Spleen (tissue), 11 donors: ENCODE data around the gene QSOX1. TPM values are rescaled to one million over a fixed set of nuclear protein-coding genes. Genes with fewer than 3 reads are reported as not detected.

Experiments
- DNase-seq: peaks from one replicate; pipeline ENCODE4 v3.0.0-alpha.2; 2020
- H3K27ac ChIP-seq, 8 donors: fragments of 200-600 bp; sonication (generic) in 7 of 8; 1 replicate in 4 of 8; 2 replicates in 4 of 8; pipeline versions ENCODE4 v1.5.0 to v1.8.0; 2016 to 2021; ENCODE audit warnings: inconsistent platforms in 4 of 8, mild to moderate bottlenecking in 4 of 8, moderate library complexity in 1 of 8
- H3K27me3 ChIP-seq, 7 donors: fragments of 200-600 bp; sonication (generic) in 6 of 7; replicated peaks in 1 of 7; 1 replicate in 4 of 7; 2 replicates in 3 of 7; pipeline versions ENCODE4 v1.5.0 to v1.8.0; 2016 to 2021; ENCODE audit warnings: inconsistent platforms in 3 of 7, mild to moderate bottlenecking in 1 of 7
- H3K36me3 ChIP-seq, 6 donors: fragments of 200-600 bp; sonication (generic) in 5 of 6; 1 replicate in 4 of 6; 2 replicates in 2 of 6; pipeline versions ENCODE4 v1.5.0 to v1.8.0; 2016 to 2021; ENCODE audit warnings: inconsistent platforms in 2 of 6
- H3K4me1 ChIP-seq, 6 donors: fragments of 200-600 bp; sonication (generic) in 5 of 6; 1 replicate in 3 of 6; 2 replicates in 3 of 6; pipeline versions ENCODE4 v1.5.0 to v1.8.0; 2016 to 2021; ENCODE audit warnings: inconsistent platforms in 3 of 6
- H3K4me3 ChIP-seq, 8 donors: fragments of 200-600 bp; sonication (generic) in 7 of 8; 1 replicate in 4 of 8; 2 replicates in 4 of 8; pipeline versions ENCODE4 v1.5.0 to v1.8.0; 2016 to 2021; ENCODE audit warnings: inconsistent platforms in 4 of 8, mild to moderate bottlenecking in 4 of 8, moderate library complexity in 2 of 8
- H3K9me3 ChIP-seq, 8 donors: fragments of 200-600 bp; sonication (generic) in 7 of 8; 1 replicate in 4 of 8; 2 replicates in 4 of 8; pipeline versions ENCODE4 v1.5.0 to v1.8.0; 2016 to 2021; ENCODE audit warnings: inconsistent platforms in 4 of 8
- POLR2A ChIP-seq, 3 donors: fragments of 450-650 bp; IDR thresholded peaks; one replicate each; pipeline ENCODE4 v1.5.1; 2017; ENCODE audit warnings: antibody characterized with exemption in 3 of 3, mild to moderate bottlenecking in 1 of 3
- POLR2AphosphoS5 ChIP-seq, 3 donors: sonication (generic); formaldehyde crosslinking; IDR thresholded peaks; one replicate each; pipeline ENCODE4 v1.5.1; 2017; ENCODE audit warnings: antibody characterized with exemption in 3 of 3
- WGBS, 5 donors: extraction: QIAGEN DNeasy Blood & Tissue Kit in 3 of 5; methylation state at CpG; one replicate each; pipeline versions ENCODE4 v1.1.5 to v1.1.7; 2013 to 2018; 5-methylcytosine and 5-hydroxymethylcytosine counted together
- intact Hi-C: fragments of 100-400 bp; cut with DNase I; formaldehyde crosslinking; loops from one replicate; pipeline ENCODE4 v1.15.0; 2023; ENCODE audit warnings: low total_unique reads
- polyA plus RNA-seq, 3 donors: library from polyadenylated mRNA; stranded (reverse); fragments of 200-250 nt; gene quantifications; one replicate each; pipeline ENCODE4 v1.2.1, GENCODE V29; 2013
- total RNA-seq, 7 donors: library from RNA; depleted of rRNA in 3 of 7; stranded (reverse); fragments of >200 nt in 3 of 7; fragmentation: NEBNext Ultra II Directional in 4 of 7; extraction: Animal tissue kit (Norgen Biotek cat#: 25700) in 4 of 7; gene quantifications; one replicate each; pipeline versions ENCODE4 v1.1.0 to v1.2.1, GENCODE V29; 2016 to 2021
- TF ChIP-seq, protein P1 (sequence below), 11 experiments: fragments of 200-600 bp in 7 of 11; fragments of 450-650 bp in 4 of 11; sonication (generic) in 4 of 11; IDR thresholded peaks in 8 of 11; conservative IDR thresholded peaks in 3 of 11; 1 replicate in 7 of 11; 2 replicates in 4 of 11; pipeline versions ENCODE4 v1.4.0 to v1.8.0; 2016 to 2021; ENCODE audit warnings: antibody characterized with exemption in 11 of 11, inconsistent platforms in 4 of 11, mild to moderate bottlenecking in 1 of 11
- donor health status: healthy with polysubstance abuse.
- donor health status: DM: no; HTN: no; CAD: no; lungs with moderate emphysema.
- donor health status: DM: no; HTN: no; CAD: no.
- donor health status: Bipolar disorder and iron deficiency.
- donor health status: healthy.
- donor health status: DM: no; HTN: no; CAD: no.
- donor health status: DM: yes; HTN: yes; CAD: no.

The QSOX1 gene
- total and polyA plus RNA-seq, 10 donors = 35.2 to 78.9 (median 56.5) TPM

GRCh38 chr1:180157576-180158057 is 2.9 kb downstream of the QSOX1 start:
- Histone ChIP-seq H3K9me3 (no peaks in the 10 kb centered on the region), H3K27ac (peak overlapping the region in 3 of 8 donors; percentile 5 to 7 (median 6)), H3K27me3 (no peaks in the 10 kb centered on the region), H3K36me3 (no peaks in the 10 kb centered on the region), H3K4me3 (no peak overlapping the region), H3K4me1 (peaks cover 8 to 71% (median 31%) of the 10 kb centered on the region in 6 donors)
- intact Hi-C loops = no loop called here
- no peak for DNase-seq
- 96 to 100% (median 96%) methylated on average over 3 of the region's 3 CpGs for WGBS, 5 donors
- TF ChIP-seq, protein P1, sequence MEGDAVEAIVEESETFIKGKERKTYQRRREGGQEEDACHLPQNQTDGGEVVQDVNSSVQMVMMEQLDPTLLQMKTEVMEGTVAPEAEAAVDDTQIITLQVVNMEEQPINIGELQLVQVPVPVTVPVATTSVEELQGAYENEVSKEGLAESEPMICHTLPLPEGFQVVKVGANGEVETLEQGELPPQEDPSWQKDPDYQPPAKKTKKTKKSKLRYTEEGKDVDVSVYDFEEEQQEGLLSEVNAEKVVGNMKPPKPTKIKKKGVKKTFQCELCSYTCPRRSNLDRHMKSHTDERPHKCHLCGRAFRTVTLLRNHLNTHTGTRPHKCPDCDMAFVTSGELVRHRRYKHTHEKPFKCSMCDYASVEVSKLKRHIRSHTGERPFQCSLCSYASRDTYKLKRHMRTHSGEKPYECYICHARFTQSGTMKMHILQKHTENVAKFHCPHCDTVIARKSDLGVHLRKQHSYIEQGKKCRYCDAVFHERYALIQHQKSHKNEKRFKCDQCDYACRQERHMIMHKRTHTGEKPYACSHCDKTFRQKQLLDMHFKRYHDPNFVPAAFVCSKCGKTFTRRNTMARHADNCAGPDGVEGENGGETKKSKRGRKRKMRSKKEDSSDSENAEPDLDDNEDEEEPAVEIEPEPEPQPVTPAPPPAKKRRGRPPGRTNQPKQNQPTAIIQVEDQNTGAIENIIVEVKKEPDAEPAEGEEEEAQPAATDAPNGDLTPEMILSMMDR (IDR thresholded peaks at IDR 0.05 in 8 of 11, conservative IDR thresholded peaks at IDR 0.05 in 3 of 11) = no peak
- TF ChIP-seq POLR2A (IDR thresholded peaks at IDR 0.05) (no peak), POLR2AphosphoS5 (IDR thresholded peaks at IDR 0.05) (no peak)

GRCh38 chr1:180158149-180159147 is 3.8 kb downstream of the QSOX1 start:
- Histone ChIP-seq H3K36me3 (no peaks in the 10 kb centered on the region), H3K9me3 (no peaks in the 10 kb centered on the region), H3K27me3 (no peaks in the 10 kb centered on the region), H3K27ac (peak overlapping the region in 1 of 8 donors; percentile 6), H3K4me3 (no peak overlapping the region), H3K4me1 (peaks cover 8 to 79% (median 34%) of the 10 kb centered on the region in 6 donors)
- intact Hi-C loops = no loop called here
- 79 to 91% (median 81%) methylated on average over 12 to 16 of the region's 16 CpGs for WGBS, 5 donors
- TF ChIP-seq POLR2A (IDR thresholded peaks at IDR 0.05) = no peak
- TF ChIP-seq POLR2AphosphoS5 (IDR thresholded peaks at IDR 0.05) = peak in 1 of 3 donors; percentile 12
- no peak for DNase-seq

DNA sequence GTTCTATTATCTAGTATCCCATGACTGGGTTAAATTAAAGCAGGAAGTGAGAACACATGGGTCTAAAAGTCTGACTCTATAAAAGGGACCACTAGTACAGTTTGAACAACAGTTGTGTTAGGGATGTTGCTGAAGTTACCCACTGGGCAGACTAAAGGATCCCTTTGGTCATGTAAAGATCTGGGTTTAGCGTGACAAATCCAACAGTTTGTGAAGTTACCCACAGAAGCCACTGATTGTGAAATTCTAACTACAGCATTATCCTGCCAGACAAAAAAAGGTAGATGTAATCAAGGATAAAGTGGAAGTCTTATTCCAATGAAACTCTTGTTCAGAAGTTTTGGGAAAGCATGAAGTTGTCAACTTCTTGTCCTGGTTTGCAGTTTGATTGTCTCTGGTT is 5.7 kb downstream of the QSOX1 start:
- Histone ChIP-seq H3K4me1 (peaks cover 3 to 85% (median 31%) of the 10 kb centered on the region in 6 donors), H3K4me3 (no peak overlapping the region), H3K27me3 (no peaks in the 10 kb centered on the region), H3K36me3 (peaks cover 0 to 3% (median 0%) of the 10 kb centered on the region in 6 donors), H3K27ac (no peak overlapping the region), H3K9me3 (no peaks in the 10 kb centered on the region)
- WGBS, 5 donors = 46 to 94% (median 76%) methylated on average over 1 of the region's 1 CpG
- intact Hi-C loops = no loop called here
- TF ChIP-seq POLR2A (IDR thresholded peaks at IDR 0.05) (no peak), POLR2AphosphoS5 (IDR thresholded peaks at IDR 0.05) (no peak)
- TF ChIP-seq, protein P1 (IDR thresholded peaks at IDR 0.05 in 8 of 11, conservative IDR thresholded peaks at IDR 0.05 in 3 of 11) = no peak
- DNase-seq = no peak

DNA sequence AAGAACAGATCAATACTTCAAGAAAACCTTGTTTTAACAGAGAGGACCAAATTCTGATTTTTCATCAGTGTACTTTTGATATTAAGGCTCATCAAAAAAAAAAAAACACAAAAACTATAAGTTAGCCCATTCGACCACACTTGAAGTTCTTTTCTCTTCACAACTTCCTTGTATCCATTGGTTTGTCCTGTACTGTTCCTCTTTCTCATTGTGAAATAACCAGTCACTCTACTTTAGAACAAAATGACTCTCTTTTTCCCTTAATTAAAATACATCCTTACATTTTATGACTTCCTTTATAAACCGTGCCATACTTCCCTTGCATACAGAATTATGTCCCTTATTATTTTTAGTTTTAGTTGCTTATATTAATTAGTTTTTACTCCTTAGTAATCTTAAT is 8.4 kb downstream of the QSOX1 start:
- Histone ChIP-seq H3K4me3 (no peak overlapping the region), H3K27ac (peak overlapping the region in 2 of 8 donors; percentile 51 to 55), H3K36me3 (peaks cover 0 to 28% (median 4%) of the 10 kb centered on the region in 6 donors), H3K9me3 (no peaks in the 10 kb centered on the region), H3K27me3 (no peaks in the 10 kb centered on the region), H3K4me1 (peaks cover 0 to 66% (median 13%) of the 10 kb centered on the region in 6 donors)
- intact Hi-C loops = no loop called here
- WGBS, 5 donors = 22 to 38% (median 34%) methylated on average over 2 of the region's 2 CpGs
- TF ChIP-seq, protein P1 (IDR thresholded peaks at IDR 0.05 in 8 of 11, conservative IDR thresholded peaks at IDR 0.05 in 3 of 11) = no peak
- TF ChIP-seq POLR2A (IDR thresholded peaks at IDR 0.05) (no peak), POLR2AphosphoS5 (IDR thresholded peaks at IDR 0.05) (no peak)
- no peak for DNase-seq
